Measurements from ENCODE around the gene RNF180.
"Not testable (repeated sequence)": the region's sequence is repeated elsewhere in the genome, so short reads cannot be mapped to it uniquely, and the experiment has no call there.

RNF180 gene

GRCh38 chr5:64397552-64397951 is 231.9 kb downstream of the RNF180 start:
- no peak for DNase-seq

GRCh38 chr5:64398735-64399134 is 233.1 kb downstream of the RNF180 start:
- not testable (repeated sequence) for DNase-seq

GRCh38 chr5:64407103-64407825 is 241.6 kb downstream of the RNF180 start:
- not testable (repeated sequence) for DNase-seq

GRCh38 chr5:64417390-64417789 is 251.7 kb downstream of the RNF180 start:
- no peak for DNase-seq

GRCh38 chr5:64418013-64418412 is 252.4 kb downstream of the RNF180 start:
- DNase-seq: no peak

Measured in midbrain (tissue), 1 donor.